Keratinocyte (primary cell): ENCODE measurements around the gene SLC9A6. TPM values are rescaled to one million over a fixed set of nuclear protein-coding genes. Genes with fewer than 3 reads are reported as not detected.

Experiments used
- DNase-seq: peaks from one replicate; pipeline ENCODE4 v3.0.0-alpha.2; 2011; ENCODE audit warnings: low read depth, missing footprints, low spot score
- FAIRE-seq: peaks from 2 replicates; lab custom pipeline; 2011; peaks lifted over from hg19 to GRCh38; lab: Jason Lieb, UNC
- H2AFZ ChIP-seq: 2 replicates; pipeline ENCODE4 v1.6.0; 2012; ENCODE audit warnings: low read length, control low read depth, inconsistent platforms; ENCODE audit not compliant: control insufficient read depth
- H3K27ac ChIP-seq: 2 replicates; pipeline ENCODE4 v1.5.1; 2011; ENCODE audit warnings: low read length; ENCODE audit not compliant: control insufficient read depth, insufficient read depth
- H3K27me3 ChIP-seq: 3 replicates; pipeline ENCODE4 v1.6.0; 2011; ENCODE audit warnings: low read length; ENCODE audit not compliant: control insufficient read depth, insufficient read depth; ENCODE audit errors: extremely low read depth
- H3K36me3 ChIP-seq, 2 experiments: 2 replicates in 1 of 2; 3 replicates in 1 of 2; pipeline ENCODE4 v1.5.1; 2011; ENCODE audit warnings: low read length in 2 of 2, mild to moderate bottlenecking in 1 of 2; ENCODE audit not compliant: control insufficient read depth in 2 of 2, insufficient read depth in 2 of 2; ENCODE audit errors: extremely low read depth in 1 of 2
- H3K4me1 ChIP-seq: 3 replicates; pipeline ENCODE4 v1.5.1; 2011; ENCODE audit warnings: low read length; ENCODE audit not compliant: control insufficient read depth, insufficient read depth; ENCODE audit errors: extremely low read depth
- H3K4me2 ChIP-seq: 3 replicates; pipeline ENCODE4 v1.6.0; 2011; ENCODE audit warnings: low read depth, low read length; ENCODE audit not compliant: control insufficient read depth, insufficient read depth; ENCODE audit errors: extremely low read depth
- H3K4me3 ChIP-seq, 3 experiments: fragments of 200-600 bp in 1 of 3; sonication (generic) in 1 of 3; 2 replicates in 2 of 3; 3 replicates in 1 of 3; pipeline ENCODE4 v1.5.1; 2011 to 2016; ENCODE audit warnings: low read length in 3 of 3, mild to moderate bottlenecking in 3 of 3, control low read depth in 2 of 3, inconsistent platforms in 1 of 3, low read depth in 1 of 3, mixed read lengths in 1 of 3, mixed run types in 1 of 3, moderate library complexity in 1 of 3; ENCODE audit not compliant: control insufficient read depth in 2 of 3, insufficient read depth in 2 of 3; ENCODE audit errors: extremely low read depth in 1 of 3
- H3K79me2 ChIP-seq: 2 replicates; pipeline ENCODE4 v1.6.0; 2012; ENCODE audit warnings: low read length; ENCODE audit not compliant: control insufficient read depth, insufficient read depth
- H3K9ac ChIP-seq: 3 replicates; pipeline ENCODE4 v1.6.0; 2011; ENCODE audit warnings: low read length; ENCODE audit not compliant: control insufficient read depth, insufficient read depth; ENCODE audit errors: extremely low read depth
- H3K9me1 ChIP-seq: 3 replicates; pipeline ENCODE4 v1.6.0; 2011; ENCODE audit warnings: low read length; ENCODE audit not compliant: control insufficient read depth, insufficient read depth; ENCODE audit errors: extremely low read depth
- H3K9me3 ChIP-seq: 2 replicates; pipeline ENCODE4 v1.5.1; 2012; ENCODE audit warnings: low read depth, low read length; ENCODE audit not compliant: control insufficient read depth
- H4K20me1 ChIP-seq: 3 replicates; pipeline ENCODE4 v1.6.0; 2011; ENCODE audit warnings: low read length; ENCODE audit not compliant: control insufficient read depth, insufficient read depth; ENCODE audit errors: extremely low read depth
- CTCF ChIP-seq, 3 experiments: IDR thresholded peaks in 1 of 3; conservative IDR thresholded peaks in 1 of 3; optimal IDR thresholded peaks in 1 of 3; 2 replicates in 2 of 3; 3 replicates in 1 of 3; pipeline versions ENCODE3 to v1.5.1; 2011; ENCODE audit warnings: low read length in 3 of 3, mild to moderate bottlenecking in 3 of 3, moderate library complexity in 2 of 3, control low read depth in 1 of 3, inconsistent platforms in 1 of 3; ENCODE audit not compliant: insufficient read depth in 2 of 3; ENCODE audit errors: extremely low read depth in 1 of 3
- EZH2 ChIP-seq: IDR thresholded peaks from one replicate; pipeline ENCODE4 v1.6.1; 2012; ENCODE audit warnings: inconsistent platforms, mild to moderate bottlenecking, low read length, moderate library complexity
- dilution Hi-C: fragments of 300-500 bp; cut with MboI; formaldehyde crosslinking; loops from one replicate; pipeline ENCODE4 v1.7.0; 2020; ENCODE audit warnings: low sequenced_read_pairs; ENCODE audit not compliant: extremely low pct_ligation_motif_present
- polyA plus RNA-seq, 5 experiments: library from polyadenylated mRNA; depleted of rRNA in 3 of 5; stranded (reverse) in 3 of 5; stranded (forward) in 1 of 5; unstranded in 1 of 5; fragments of >200 nt; gene quantifications; 1 replicate in 1 of 5; 2 replicates in 3 of 5; 3 replicates in 1 of 5; pipeline versions ENCODE4 v1.2.1 to v1.2.3, GENCODE V29; 2011 to 2012; ENCODE audit warnings: missing spikeins in 2 of 5, low read depth in 1 of 5, low replicate concordance in 1 of 5

Gene SLC9A6
- polyA plus RNA-seq, 1 donor (not counting 4 experiments of a cell fraction or from before 2014, with no cell fraction given), result 17.4 TPM

DNA sequence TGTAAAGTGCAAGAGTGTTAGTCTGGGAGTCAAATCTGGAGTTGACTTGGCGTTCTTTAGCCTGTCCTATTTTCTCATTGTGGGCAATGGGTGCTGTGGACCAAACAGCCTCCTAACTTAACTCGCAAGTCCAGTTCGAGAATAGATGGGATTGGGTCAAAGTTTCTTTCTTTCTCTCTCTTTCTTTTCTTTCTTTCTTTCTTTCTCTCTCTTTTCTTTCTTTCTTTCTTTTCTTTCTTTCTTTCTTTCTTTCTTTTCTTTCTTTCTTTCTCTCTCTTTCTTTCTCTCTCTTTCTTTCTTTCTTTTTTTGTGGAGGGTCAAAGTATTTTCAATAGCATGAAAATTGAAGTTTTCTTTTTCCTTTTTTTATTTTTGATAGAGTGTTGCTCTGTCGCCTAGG, 3.0 kb downstream of the SLC9A6 start:
- no peaks in the 10 kb centered on the region for H3K9me3 ChIP-seq
- H3K27me3 ChIP-seq, result no peaks in the 10 kb centered on the region
- peaks cover 26% of the 10 kb centered on the region for H3K79me2 ChIP-seq
- TF ChIP-seq CTCF (optimal IDR thresholded peaks at IDR 0.05 in 1 of 3, IDR thresholded peaks at IDR 0.05 in 1 of 3, conservative IDR thresholded peaks at IDR 0.05 in 1 of 3; ENCODE audit: extremely low read depth in 1 of 3, insufficient read depth in 2 of 3, low read length in 3 of 3), result no peak
- no peak for TF ChIP-seq EZH2
- no peak overlapping the region for H3K4me3 ChIP-seq
- DNase-seq, result no peak
- no peak overlapping the region for H3K27ac ChIP-seq
- no peak for FAIRE-seq
- no peaks in the 10 kb centered on the region for H3K9me1 ChIP-seq
- H3K4me1 ChIP-seq, result peaks cover 8% of the 10 kb centered on the region
- dilution Hi-C loops, result no loop called here
- H4K20me1 ChIP-seq, result no peaks in the 10 kb centered on the region
- no peak overlapping the region for H3K4me2 ChIP-seq
- H2AFZ ChIP-seq, result no peak overlapping the region
- no peak overlapping the region for H3K9ac ChIP-seq
- H3K36me3 ChIP-seq, result no peaks in the 10 kb centered on the region

GRCh38 chrX:136015016-136015415, 29.8 kb downstream of the SLC9A6 start:
- TF ChIP-seq EZH2, result no peak
- TF ChIP-seq CTCF (optimal IDR thresholded peaks at IDR 0.05 in 1 of 3, IDR thresholded peaks at IDR 0.05 in 1 of 3, conservative IDR thresholded peaks at IDR 0.05 in 1 of 3; ENCODE audit: extremely low read depth in 1 of 3, insufficient read depth in 2 of 3, low read length in 3 of 3), result no peak
- no peak overlapping the region for H3K9ac ChIP-seq
- dilution Hi-C loops, result no loop called here
- no peak overlapping the region for H3K27ac ChIP-seq
- H3K4me3 ChIP-seq, result no peak overlapping the region
- FAIRE-seq, result no peak
- H3K9me3 ChIP-seq, result no peaks in the 10 kb centered on the region
- peaks cover 0 to 2% of the 10 kb centered on the region in 2 experiments for H3K36me3 ChIP-seq
- no peak overlapping the region for H2AFZ ChIP-seq
- no peaks in the 10 kb centered on the region for H3K9me1 ChIP-seq
- H4K20me1 ChIP-seq, result no peaks in the 10 kb centered on the region
- no peaks in the 10 kb centered on the region for H3K4me1 ChIP-seq
- H3K4me2 ChIP-seq, result no peak overlapping the region
- no peaks in the 10 kb centered on the region for H3K27me3 ChIP-seq
- no peak for DNase-seq
- no peaks in the 10 kb centered on the region for H3K79me2 ChIP-seq
